GM12878 (cell line): ENCODE data around the gene SELENOO. TPM values are rescaled to one million over a fixed set of nuclear protein-coding genes. Genes with fewer than 3 reads are reported as not detected.

Experiments used
- BCL11A ChIP-seq: IDR thresholded peaks from 2 replicates; pipeline ENCODE4 v1.6.1; 2011; ENCODE audit warnings: low read depth, low read length
- DPF2 ChIP-seq: fragments of 450-650 bp; IDR thresholded peaks from 2 replicates; pipeline ENCODE4 v1.6.1; 2017; ENCODE audit warnings: mild to moderate bottlenecking
- EED ChIP-seq: sonication (generic); IDR thresholded peaks from 2 replicates; pipeline ENCODE4 v1.6.1; 2016; ENCODE audit warnings: antibody characterized with exemption, low read depth
- EGR1 ChIP-seq, 2 experiments: IDR thresholded peaks; 1 replicate in 1 of 2; 2 replicates in 1 of 2; pipeline ENCODE4 v1.6.1; 2011 to 2012; ENCODE audit warnings: low read depth in 2 of 2, low read length in 2 of 2, borderline replicate concordance in 1 of 2, mild to moderate bottlenecking in 1 of 2, moderate library complexity in 1 of 2
- FOXM1 ChIP-seq: IDR thresholded peaks from 2 replicates; pipeline ENCODE4 v1.6.1; 2012; ENCODE audit warnings: low read depth, mild to moderate bottlenecking, inconsistent platforms, low read length, moderate library complexity
- HDAC6 ChIP-seq: fragments of 200-600 bp; sonication (generic); IDR thresholded peaks from one replicate; pipeline ENCODE4 v1.8.0; 2017; ENCODE audit warnings: antibody characterized with exemption; ENCODE audit not compliant: unreplicated experiment
- IRF4 ChIP-seq: IDR thresholded peaks from 2 replicates; pipeline ENCODE4 v1.6.1; 2011; ENCODE audit warnings: low read depth, low read length
- KLF5 ChIP-seq: fragments of 450-650 bp; IDR thresholded peaks from 2 replicates; pipeline ENCODE4 v1.6.1; 2014; ENCODE audit warnings: mild to moderate bottlenecking; ENCODE audit not compliant: partially characterized antibody
- MTA3 ChIP-seq: IDR thresholded peaks from 2 replicates; pipeline ENCODE4 v1.6.1; 2012; ENCODE audit warnings: low read length, inconsistent platforms, borderline replicate concordance
- NFYB ChIP-seq: IDR thresholded peaks from 2 replicates; pipeline ENCODE4 v1.6.1; 2011; ENCODE audit warnings: low read depth, mild to moderate bottlenecking, low read length, improper control_type of control experiment, moderate library complexity; ENCODE audit not compliant: insufficient read depth
- RELA ChIP-seq: fragments of 450-650 bp; IDR thresholded peaks from 2 replicates; pipeline ENCODE4 v1.8.0; 2014; ENCODE audit warnings: borderline replicate concordance; ENCODE audit not compliant: partially characterized antibody
- SMARCA5 ChIP-seq: fragments of 450-650 bp; IDR thresholded peaks from 2 replicates; pipeline ENCODE4 v1.6.1; 2017; ENCODE audit warnings: mild to moderate bottlenecking
- SMC3 ChIP-seq: IDR thresholded peaks from 2 replicates; pipeline ENCODE4 v1.6.1; 2011; ENCODE audit warnings: low read length, improper control_type of control experiment, borderline replicate concordance
- SREBF1 ChIP-seq: IDR thresholded peaks from 2 replicates; pipeline ENCODE4 v1.6.1; 2012; ENCODE audit warnings: mild to moderate bottlenecking, low read length
- WRNIP1 ChIP-seq: IDR thresholded peaks from 2 replicates; pipeline ENCODE4 v1.6.1; 2011; ENCODE audit warnings: low read depth, low read length, improper control_type of control experiment, borderline replicate concordance
- ZNF217 ChIP-seq: fragments of 450-650 bp; IDR thresholded peaks from 2 replicates; pipeline ENCODE4 v1.6.1; 2017; ENCODE audit warnings: antibody characterized with exemption, mild to moderate bottlenecking
- ZNF24 ChIP-seq: fragments of 450-650 bp; IDR thresholded peaks from 2 replicates; pipeline ENCODE4 v1.6.1; 2017; ENCODE audit warnings: antibody characterized with exemption, mild to moderate bottlenecking
- ZNF622 ChIP-seq: fragments of 450-650 bp; IDR thresholded peaks from 2 replicates; pipeline ENCODE4 v1.6.1; 2017; ENCODE audit warnings: mild to moderate bottlenecking, inconsistent platforms
- polyA plus RNA-seq, 11 experiments: library from polyadenylated mRNA; depleted of rRNA in 4 of 11; unstranded in 6 of 11; stranded (reverse) in 5 of 11; fragments of >200 nt; fragmentation: Nextera tagmentation in 4 of 11; fragmentation: Illumina TruSeq in 1 of 11; extraction: Ambion mirVana in 4 of 11; extraction: Trizol in 1 of 11; gene quantifications; 1 replicate in 1 of 11; 2 replicates in 10 of 11; pipeline versions ENCODE4 v1.2.1 to v1.2.3, GENCODE V29; 2011 to 2016; ENCODE audit warnings: inconsistent platforms in 2 of 11, missing spikeins in 2 of 11, low read depth in 1 of 11
- total RNA-seq, 4 experiments: library from RNA; depleted of rRNA in 3 of 4; stranded (reverse); fragments of >200 nt in 3 of 4; fragmentation: Illumina TruSeq in 1 of 4; extraction: Trizol in 1 of 4; gene quantifications; 2 replicates each; pipeline versions ENCODE4 v1.2.1 to v1.2.3, GENCODE V29; 2013 to 2021
- TF ChIP-seq, protein P1 (sequence below): fragments of 450-650 bp; IDR thresholded peaks from 2 replicates; pipeline ENCODE4 v1.6.1; 2017; ENCODE audit warnings: mild to moderate bottlenecking, moderate library complexity
- TF ChIP-seq, protein P2 (sequence below): IDR thresholded peaks from 2 replicates; pipeline ENCODE4 v1.6.1; 2011; ENCODE audit warnings: low read depth, mild to moderate bottlenecking, low read length, moderate library complexity, borderline replicate concordance; ENCODE audit errors: extremely low read depth
- TF ChIP-seq, protein P3 (sequence below): IDR thresholded peaks from 2 replicates; pipeline ENCODE4 v1.6.1; 2011; ENCODE audit warnings: mild to moderate bottlenecking, low read depth, low read length, moderate library complexity; ENCODE audit not compliant: insufficient replicate concordance
- TF ChIP-seq, protein P4 (sequence below): fragments of 450-650 bp; IDR thresholded peaks from 2 replicates; pipeline ENCODE4 v1.6.1; 2017; ENCODE audit warnings: mild to moderate bottlenecking, low read depth, inconsistent platforms; ENCODE audit not compliant: poor library complexity, severe bottlenecking

Gene SELENOO
- total and polyA plus RNA-seq, 10 of the 15 experiments (the other 5 are each of a cell fraction or from before 2014, with no cell fraction given) = 0.42 to 23.3 (median 3.3) TPM

DNA sequence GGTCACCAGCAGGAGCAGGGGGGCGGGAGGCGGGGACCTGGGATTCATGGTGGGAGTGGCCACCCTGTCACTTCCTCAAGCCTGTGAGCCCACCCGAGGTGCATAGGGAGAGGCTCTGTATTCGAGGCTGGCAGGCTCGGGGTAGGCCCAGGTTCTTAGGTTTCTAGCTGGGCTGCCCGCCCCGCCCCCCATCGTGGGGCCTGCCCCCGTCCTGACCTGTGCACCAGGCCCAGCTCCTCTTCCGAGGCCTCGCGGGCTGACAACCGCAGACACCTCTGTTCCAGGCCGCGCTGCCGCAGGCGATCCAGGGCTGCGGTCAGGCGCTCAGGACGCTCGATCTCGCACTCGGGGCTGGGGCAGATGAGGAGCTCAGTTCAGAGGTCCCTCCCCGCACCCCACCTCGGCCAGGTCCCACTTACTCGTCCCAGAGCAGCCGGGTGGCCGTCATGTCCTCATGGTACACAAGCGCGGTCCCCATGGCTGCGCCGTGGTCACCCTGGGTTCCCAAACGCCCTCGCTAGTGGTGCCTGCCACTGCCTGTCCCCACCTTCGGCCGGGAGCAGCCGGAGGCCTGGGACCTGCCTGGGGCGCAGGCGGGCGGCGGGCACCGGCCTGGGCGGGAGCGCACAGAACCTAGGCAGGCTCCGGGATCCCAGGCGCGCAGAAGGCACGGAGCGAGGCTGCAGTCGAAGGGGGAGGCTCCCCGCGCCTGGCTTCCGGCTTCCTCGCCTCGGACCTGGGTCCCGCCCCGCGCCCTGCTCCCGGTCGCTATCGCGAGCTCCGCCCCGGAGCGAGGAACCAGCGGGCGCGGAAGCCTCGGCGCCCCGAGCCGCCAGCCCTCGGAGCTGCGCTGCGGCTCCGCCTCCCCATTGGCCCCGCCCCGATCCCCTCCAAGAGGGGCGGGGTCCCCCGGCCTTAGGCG is 50.0 kb downstream of the SELENOO start, which contains the start of gene HDAC10 (continued):
- TF ChIP-seq ZNF622 (no peak), SMC3 (no peak), DPF2 (peak; percentile 62; the same call in 1 of the 2 replicates), FOXM1 (no peak), IRF4 (no peak), RELA (no peak), SREBF1 (no peak), WRNIP1 (no peak), HDAC6 (peak; percentile 39), BCL11A (no peak), NFYB (no peak), ZNF24 (no peak), EED (no peak; the same call in 1 of the 2 replicates), MTA3 (no peak), ZNF217 (no peak), KLF5 (no peak), SMARCA5 (peak; percentile 19; the same call in 1 of the 2 replicates), EGR1 (IDR thresholded peaks at IDR 0.05; ENCODE audit: borderline replicate concordance in 1 of 2, low read depth in 2 of 2, low read length in 2 of 2) (no peak)
- TF ChIP-seq, protein P1, sequence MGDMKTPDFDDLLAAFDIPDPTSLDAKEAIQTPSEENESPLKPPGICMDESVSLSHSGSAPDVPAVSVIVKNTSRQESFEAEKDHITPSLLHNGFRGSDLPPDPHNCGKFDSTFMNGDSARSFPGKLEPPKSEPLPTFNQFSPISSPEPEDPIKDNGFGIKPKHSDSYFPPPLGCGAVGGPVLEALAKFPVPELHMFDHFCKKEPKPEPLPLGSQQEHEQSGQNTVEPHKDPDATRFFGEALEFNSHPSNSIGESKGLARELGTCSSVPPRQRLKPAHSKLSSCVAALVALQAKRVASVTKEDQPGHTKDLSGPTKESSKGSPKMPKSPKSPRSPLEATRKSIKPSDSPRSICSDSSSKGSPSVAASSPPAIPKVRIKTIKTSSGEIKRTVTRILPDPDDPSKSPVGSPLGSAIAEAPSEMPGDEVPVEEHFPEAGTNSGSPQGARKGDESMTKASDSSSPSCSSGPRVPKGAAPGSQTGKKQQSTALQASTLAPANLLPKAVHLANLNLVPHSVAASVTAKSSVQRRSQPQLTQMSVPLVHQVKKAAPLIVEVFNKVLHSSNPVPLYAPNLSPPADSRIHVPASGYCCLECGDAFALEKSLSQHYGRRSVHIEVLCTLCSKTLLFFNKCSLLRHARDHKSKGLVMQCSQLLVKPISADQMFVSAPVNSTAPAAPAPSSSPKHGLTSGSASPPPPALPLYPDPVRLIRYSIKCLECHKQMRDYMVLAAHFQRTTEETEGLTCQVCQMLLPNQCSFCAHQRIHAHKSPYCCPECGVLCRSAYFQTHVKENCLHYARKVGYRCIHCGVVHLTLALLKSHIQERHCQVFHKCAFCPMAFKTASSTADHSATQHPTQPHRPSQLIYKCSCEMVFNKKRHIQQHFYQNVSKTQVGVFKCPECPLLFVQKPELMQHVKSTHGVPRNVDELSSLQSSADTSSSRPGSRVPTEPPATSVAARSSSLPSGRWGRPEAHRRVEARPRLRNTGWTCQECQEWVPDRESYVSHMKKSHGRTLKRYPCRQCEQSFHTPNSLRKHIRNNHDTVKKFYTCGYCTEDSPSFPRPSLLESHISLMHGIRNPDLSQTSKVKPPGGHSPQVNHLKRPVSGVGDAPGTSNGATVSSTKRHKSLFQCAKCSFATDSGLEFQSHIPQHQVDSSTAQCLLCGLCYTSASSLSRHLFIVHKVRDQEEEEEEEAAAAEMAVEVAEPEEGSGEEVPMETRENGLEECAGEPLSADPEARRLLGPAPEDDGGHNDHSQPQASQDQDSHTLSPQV = no peak
- TF ChIP-seq, protein P2, sequence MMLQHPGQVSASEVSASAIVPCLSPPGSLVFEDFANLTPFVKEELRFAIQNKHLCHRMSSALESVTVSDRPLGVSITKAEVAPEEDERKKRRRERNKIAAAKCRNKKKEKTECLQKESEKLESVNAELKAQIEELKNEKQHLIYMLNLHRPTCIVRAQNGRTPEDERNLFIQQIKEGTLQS = no peak
- TF ChIP-seq, protein P3, sequence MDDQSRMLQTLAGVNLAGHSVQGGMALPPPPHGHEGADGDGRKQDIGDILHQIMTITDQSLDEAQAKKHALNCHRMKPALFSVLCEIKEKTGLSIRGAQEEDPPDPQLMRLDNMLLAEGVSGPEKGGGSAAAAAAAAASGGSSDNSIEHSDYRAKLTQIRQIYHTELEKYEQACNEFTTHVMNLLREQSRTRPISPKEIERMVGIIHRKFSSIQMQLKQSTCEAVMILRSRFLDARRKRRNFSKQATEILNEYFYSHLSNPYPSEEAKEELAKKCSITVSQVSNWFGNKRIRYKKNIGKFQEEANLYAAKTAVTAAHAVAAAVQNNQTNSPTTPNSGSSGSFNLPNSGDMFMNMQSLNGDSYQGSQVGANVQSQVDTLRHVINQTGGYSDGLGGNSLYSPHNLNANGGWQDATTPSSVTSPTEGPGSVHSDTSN = no peak
- TF ChIP-seq, protein P4, sequence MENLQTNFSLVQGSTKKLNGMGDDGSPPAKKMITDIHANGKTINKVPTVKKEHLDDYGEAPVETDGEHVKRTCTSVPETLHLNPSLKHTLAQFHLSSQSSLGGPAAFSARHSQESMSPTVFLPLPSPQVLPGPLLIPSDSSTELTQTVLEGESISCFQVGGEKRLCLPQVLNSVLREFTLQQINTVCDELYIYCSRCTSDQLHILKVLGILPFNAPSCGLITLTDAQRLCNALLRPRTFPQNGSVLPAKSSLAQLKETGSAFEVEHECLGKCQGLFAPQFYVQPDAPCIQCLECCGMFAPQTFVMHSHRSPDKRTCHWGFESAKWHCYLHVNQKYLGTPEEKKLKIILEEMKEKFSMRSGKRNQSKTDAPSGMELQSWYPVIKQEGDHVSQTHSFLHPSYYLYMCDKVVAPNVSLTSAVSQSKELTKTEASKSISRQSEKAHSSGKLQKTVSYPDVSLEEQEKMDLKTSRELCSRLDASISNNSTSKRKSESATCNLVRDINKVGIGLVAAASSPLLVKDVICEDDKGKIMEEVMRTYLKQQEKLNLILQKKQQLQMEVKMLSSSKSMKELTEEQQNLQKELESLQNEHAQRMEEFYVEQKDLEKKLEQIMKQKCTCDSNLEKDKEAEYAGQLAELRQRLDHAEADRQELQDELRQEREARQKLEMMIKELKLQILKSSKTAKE = no peak
